SK-N-SH (cell line): Measurements from ENCODE around the gene C21orf91. TPM values are rescaled to one million over a fixed set of nuclear protein-coding genes. Genes with fewer than 3 reads are reported as not detected.

Experiments
- CTCF ChIA-PET: fragments of 300-600, 350-600 bp; formaldehyde crosslinking; extraction: SDS; loops from one replicate; lab custom pipeline; 2021; lab: Yijun Ruan, JAX
- POLR2A ChIA-PET: fragments of 350-600 bp; sonication (Branson Sonifier 250); formaldehyde crosslinking; extraction: SDS; loops from one replicate; lab custom pipeline; 2020; ENCODE audit warnings: antibody characterized with exemption, inconsistent platforms; lab: Yijun Ruan, JAX
- DNase-seq: peaks from one replicate; pipeline ENCODE4 v3.0.0; 2012
- H2AFZ ChIP-seq: fragments of 200-600 bp; sonication (generic); 2 replicates; pipeline ENCODE4 v1.8.1; 2016; ENCODE audit warnings: antibody characterized with exemption, mild to moderate bottlenecking, low read depth
- H3F3A ChIP-seq: fragments of 200-600 bp; sonication (generic); replicated peaks from 2 replicates; pipeline ENCODE3; 2016; ENCODE audit warnings: antibody characterized with exemption, mild to moderate bottlenecking; ENCODE audit not compliant: insufficient read depth
- H3K27ac ChIP-seq, 2 experiments: fragments of 200-500 bp in 1 of 2; fragments of 200-600 bp in 1 of 2; sonication (Bioruptor generic) in 1 of 2; sonication (generic), shearing (Covaris generic) in 1 of 2; 2 replicates each; pipeline versions ENCODE4 v1.5.1 to v1.6.1; 2014 to 2016; ENCODE audit warnings: low read depth in 2 of 2, inconsistent platforms in 1 of 2, low read length in 1 of 2, mild to moderate bottlenecking in 1 of 2, mixed read lengths in 1 of 2
- H3K27me3 ChIP-seq: fragments of 200-600 bp; sonication (generic), shearing (Covaris generic); 2 replicates; pipeline ENCODE4 v1.6.1; 2016; ENCODE audit warnings: mixed run types; ENCODE audit not compliant: insufficient read depth
- H3K36me3 ChIP-seq, 2 experiments: fragments of 200-500 bp in 1 of 2; fragments of 200-600 bp in 1 of 2; sonication (Bioruptor generic) in 1 of 2; sonication (generic) in 1 of 2; replicated peaks in 1 of 2; 2 replicates each; pipeline versions ENCODE3 to v1.5.1; 2014 to 2016; ENCODE audit warnings: low read length in 1 of 2, mild to moderate bottlenecking in 1 of 2; ENCODE audit not compliant: insufficient read depth in 2 of 2, control insufficient read depth in 1 of 2
- H3K4me1 ChIP-seq, 2 experiments: fragments of 200-500 bp in 1 of 2; fragments of 200-600 bp in 1 of 2; sonication (Bioruptor generic) in 1 of 2; sonication (generic), shearing (Covaris generic) in 1 of 2; 2 replicates each; pipeline versions ENCODE4 v1.5.1 to v1.6.1; 2014 to 2016; ENCODE audit warnings: low read depth in 1 of 2, low read length in 1 of 2, mixed run types in 1 of 2; ENCODE audit not compliant: insufficient read depth in 2 of 2, control insufficient read depth in 1 of 2
- H3K4me2 ChIP-seq: fragments of 200-600 bp; sonication (generic), shearing (Covaris generic); 2 replicates; pipeline ENCODE4 v1.6.1; 2017; ENCODE audit warnings: mixed run types
- H3K4me3 ChIP-seq, 2 experiments: fragments of 200-500 bp in 1 of 2; fragments of 200-600 bp in 1 of 2; sonication (Bioruptor generic) in 1 of 2; sonication (generic), shearing (Covaris generic) in 1 of 2; 2 replicates each; pipeline versions ENCODE4 v1.5.1 to v1.8.1; 2014 to 2016; ENCODE audit warnings: low read depth in 2 of 2, inconsistent platforms in 1 of 2, low read length in 1 of 2, mild to moderate bottlenecking in 1 of 2, mixed read lengths in 1 of 2, moderate library complexity in 1 of 2
- H3K79me2 ChIP-seq: fragments of 200-600 bp; sonication (generic); 2 replicates; pipeline ENCODE4 v1.8.1; 2017; ENCODE audit warnings: mild to moderate bottlenecking; ENCODE audit not compliant: insufficient read depth
- H3K9ac ChIP-seq: fragments of 200-600 bp; sonication (generic); 2 replicates; pipeline ENCODE4 v1.6.1; 2017; ENCODE audit warnings: mixed run types
- H3K9me2 ChIP-seq: fragments of 200-600 bp; sonication (generic); 2 replicates; pipeline ENCODE4 v1.6.1; 2017; ENCODE audit warnings: mixed run types
- H3K9me3 ChIP-seq: fragments of 200-600 bp; sonication (generic); 2 replicates; pipeline ENCODE4 v1.6.1; 2017; ENCODE audit warnings: mixed run types, mild to moderate bottlenecking, moderate library complexity
- H4K20me1 ChIP-seq: fragments of 200-600 bp; sonication (generic); 2 replicates; pipeline ENCODE4 v1.6.1; 2017; ENCODE audit warnings: mild to moderate bottlenecking, mixed run types; ENCODE audit not compliant: insufficient read depth
- EP300 ChIP-seq, 2 experiments: IDR thresholded peaks; 2 replicates each; pipeline versions ENCODE4 v1.4.0 to v1.6.1; 2012; ENCODE audit warnings: borderline replicate concordance in 1 of 2, low read depth in 1 of 2, low read length in 1 of 2
- GABPA ChIP-seq: IDR thresholded peaks from 2 replicates; pipeline ENCODE4 v1.4.0; 2012; ENCODE audit warnings: low read depth, mild to moderate bottlenecking
- JUND ChIP-seq: IDR thresholded peaks from 2 replicates; pipeline ENCODE4 v1.4.0; 2012
- POLR2AphosphoS5 ChIP-seq: IDR thresholded peaks from 2 replicates; pipeline ENCODE4 v1.6.1; 2012; ENCODE audit warnings: low read depth, low read length
- SIN3A ChIP-seq: IDR thresholded peaks from 2 replicates; pipeline ENCODE4 v1.6.1; 2012; ENCODE audit warnings: low read depth, mild to moderate bottlenecking, low read length, moderate library complexity, borderline replicate concordance
- TAF1 ChIP-seq: IDR thresholded peaks from 2 replicates; pipeline ENCODE4 v1.6.1; 2012; ENCODE audit warnings: low read depth, mild to moderate bottlenecking, low read length, moderate library complexity, borderline replicate concordance
- WGBS: methylation state at CpG from one replicate; pipeline ENCODE4 v1.1.6; 2017; ENCODE audit warnings: low lambda C conversion rate; 5-methylcytosine and 5-hydroxymethylcytosine counted together
- polyA plus RNA-seq, 3 experiments: library from polyadenylated mRNA; depleted of rRNA; stranded (reverse); fragments of >200 nt; gene quantifications; 2 replicates each; pipeline ENCODE4 v1.2.3, GENCODE V29; 2012
- TF ChIP-seq, protein P1 (sequence below): fragments of 200-600 bp; sonication (generic); IDR thresholded peaks from 2 replicates; pipeline ENCODE4 v1.6.1; 2017; ENCODE audit warnings: antibody characterized with exemption, mild to moderate bottlenecking, moderate library complexity
- TF ChIP-seq, protein P2 (sequence below): IDR thresholded peaks from 2 replicates; pipeline ENCODE4 v1.6.1; 2012; ENCODE audit warnings: mild to moderate bottlenecking, low read depth, low read length, moderate library complexity

The C21orf91 gene
- 2.2 TPM in 2 replicates for polyA plus RNA-seq (2012; rRNA removed)
- polyA plus RNA-seq (2012; cell fraction: cytosol; rRNA removed), result 2.7 and 3.1 TPM in 2 replicates
- 0.95 and 1.8 TPM in 2 replicates for polyA plus RNA-seq (2012; cell fraction: nucleus; rRNA removed)

DNA sequence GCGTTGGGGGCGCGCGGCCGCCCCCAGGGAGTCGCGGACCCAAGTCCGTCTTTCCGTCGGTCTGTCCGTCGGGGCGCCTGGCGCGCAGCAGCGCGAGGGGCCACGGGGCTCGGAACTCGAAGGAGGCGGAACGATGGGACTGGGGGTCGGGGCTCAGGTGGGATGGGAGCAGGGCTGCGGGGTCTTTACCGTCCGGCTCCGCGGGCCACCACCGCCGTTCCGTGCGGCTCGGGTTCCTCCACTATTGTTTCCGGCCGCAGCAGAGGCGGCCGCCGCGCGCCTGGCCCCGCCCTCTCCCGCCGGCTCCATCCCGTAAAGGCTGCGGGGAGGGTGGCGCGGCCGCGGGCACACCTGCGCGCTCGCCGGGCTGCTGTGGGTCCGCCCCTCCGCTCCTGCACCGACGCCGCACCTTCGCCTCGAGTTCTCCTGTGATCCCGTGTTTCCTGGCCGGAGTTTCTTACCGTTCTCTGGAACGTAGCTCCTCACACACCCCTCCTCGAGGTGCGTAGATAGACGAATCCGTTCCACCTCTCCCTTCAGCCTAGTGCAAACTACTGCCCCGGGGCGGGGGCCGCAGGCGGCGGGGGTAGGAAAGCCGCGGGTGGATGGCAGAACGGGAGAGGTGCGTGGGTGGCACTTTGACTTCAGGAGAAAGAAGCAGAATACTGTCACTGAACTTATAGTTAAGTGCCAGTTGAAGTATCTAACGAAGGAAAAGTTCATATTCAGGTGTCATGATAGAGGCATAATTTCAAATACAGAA, at the start of gene C21orf91:
Gene C21orf91, minus strand, starts transcription at position 243 of the 763 bp plus-strand sequence. CDS start 1,038 bp downstream, outside the sequence.
- POLR2A ChIA-PET, result interaction anchor here (2.0 kb wide), 1 partner anchor 36 kb away, joined by 6 read pairs; no protein-coding TSS in a partner anchor
- peaks cover 5 to 16% of the 10 kb centered on the region in 2 experiments for H3K36me3 ChIP-seq
- CTCF ChIA-PET, result interaction anchor here (1.2 to 1.6 kb wide), 3 partner anchors 9 to 105 kb away, joined by 3 to 9 read pairs (median 3); no protein-coding TSS in a partner anchor

More for the DNA sequence above, at the start of gene C21orf91:
- H3K4me1 ChIP-seq, result peaks cover 3 to 7% of the 10 kb centered on the region in 2 experiments; a peak in 2 of 4 replicates
- H3K27me3 ChIP-seq, result no peaks in the 10 kb centered on the region
- peak within 1 kb of the TSS; percentile 85 for H3K4me2 ChIP-seq
- no peaks in the 10 kb centered on the region for H3K9me2 ChIP-seq
- peaks cover 4% of the 10 kb centered on the region for H3F3A ChIP-seq
- H2AFZ ChIP-seq, result peak within 1 kb of the TSS; percentile 93
- no peaks in the 10 kb centered on the region; the same call in 1 of the 2 replicates for H3K79me2 ChIP-seq
- H3K9me3 ChIP-seq, result no peaks in the 10 kb centered on the region
- H3K27ac ChIP-seq, result peak within 1 kb of the TSS; percentile 63 to 88; a peak in 3 of 4 replicates
- WGBS, result under 1% methylated on average over 28 of the region's 78 CpGs
- H3K9ac ChIP-seq, result peak within 1 kb of the TSS; percentile 77
- TF ChIP-seq JUND (peak; percentile 46), EP300 (IDR thresholded peaks at IDR 0.05; ENCODE audit: borderline replicate concordance in 1 of 2, low read depth in 1 of 2, low read length in 1 of 2) (peak in 1 of 2 experiments; percentile 43; a peak in 1 of 4 replicates), POLR2AphosphoS5 (peak; percentile 88), TAF1 (peak; percentile 95), SIN3A (no peak), GABPA (peak; percentile 51)
- TF ChIP-seq, protein P1, sequence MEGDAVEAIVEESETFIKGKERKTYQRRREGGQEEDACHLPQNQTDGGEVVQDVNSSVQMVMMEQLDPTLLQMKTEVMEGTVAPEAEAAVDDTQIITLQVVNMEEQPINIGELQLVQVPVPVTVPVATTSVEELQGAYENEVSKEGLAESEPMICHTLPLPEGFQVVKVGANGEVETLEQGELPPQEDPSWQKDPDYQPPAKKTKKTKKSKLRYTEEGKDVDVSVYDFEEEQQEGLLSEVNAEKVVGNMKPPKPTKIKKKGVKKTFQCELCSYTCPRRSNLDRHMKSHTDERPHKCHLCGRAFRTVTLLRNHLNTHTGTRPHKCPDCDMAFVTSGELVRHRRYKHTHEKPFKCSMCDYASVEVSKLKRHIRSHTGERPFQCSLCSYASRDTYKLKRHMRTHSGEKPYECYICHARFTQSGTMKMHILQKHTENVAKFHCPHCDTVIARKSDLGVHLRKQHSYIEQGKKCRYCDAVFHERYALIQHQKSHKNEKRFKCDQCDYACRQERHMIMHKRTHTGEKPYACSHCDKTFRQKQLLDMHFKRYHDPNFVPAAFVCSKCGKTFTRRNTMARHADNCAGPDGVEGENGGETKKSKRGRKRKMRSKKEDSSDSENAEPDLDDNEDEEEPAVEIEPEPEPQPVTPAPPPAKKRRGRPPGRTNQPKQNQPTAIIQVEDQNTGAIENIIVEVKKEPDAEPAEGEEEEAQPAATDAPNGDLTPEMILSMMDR, result no peak
- TF ChIP-seq, protein P2, sequence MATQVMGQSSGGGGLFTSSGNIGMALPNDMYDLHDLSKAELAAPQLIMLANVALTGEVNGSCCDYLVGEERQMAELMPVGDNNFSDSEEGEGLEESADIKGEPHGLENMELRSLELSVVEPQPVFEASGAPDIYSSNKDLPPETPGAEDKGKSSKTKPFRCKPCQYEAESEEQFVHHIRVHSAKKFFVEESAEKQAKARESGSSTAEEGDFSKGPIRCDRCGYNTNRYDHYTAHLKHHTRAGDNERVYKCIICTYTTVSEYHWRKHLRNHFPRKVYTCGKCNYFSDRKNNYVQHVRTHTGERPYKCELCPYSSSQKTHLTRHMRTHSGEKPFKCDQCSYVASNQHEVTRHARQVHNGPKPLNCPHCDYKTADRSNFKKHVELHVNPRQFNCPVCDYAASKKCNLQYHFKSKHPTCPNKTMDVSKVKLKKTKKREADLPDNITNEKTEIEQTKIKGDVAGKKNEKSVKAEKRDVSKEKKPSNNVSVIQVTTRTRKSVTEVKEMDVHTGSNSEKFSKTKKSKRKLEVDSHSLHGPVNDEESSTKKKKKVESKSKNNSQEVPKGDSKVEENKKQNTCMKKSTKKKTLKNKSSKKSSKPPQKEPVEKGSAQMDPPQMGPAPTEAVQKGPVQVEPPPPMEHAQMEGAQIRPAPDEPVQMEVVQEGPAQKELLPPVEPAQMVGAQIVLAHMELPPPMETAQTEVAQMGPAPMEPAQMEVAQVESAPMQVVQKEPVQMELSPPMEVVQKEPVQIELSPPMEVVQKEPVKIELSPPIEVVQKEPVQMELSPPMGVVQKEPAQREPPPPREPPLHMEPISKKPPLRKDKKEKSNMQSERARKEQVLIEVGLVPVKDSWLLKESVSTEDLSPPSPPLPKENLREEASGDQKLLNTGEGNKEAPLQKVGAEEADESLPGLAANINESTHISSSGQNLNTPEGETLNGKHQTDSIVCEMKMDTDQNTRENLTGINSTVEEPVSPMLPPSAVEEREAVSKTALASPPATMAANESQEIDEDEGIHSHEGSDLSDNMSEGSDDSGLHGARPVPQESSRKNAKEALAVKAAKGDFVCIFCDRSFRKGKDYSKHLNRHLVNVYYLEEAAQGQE, result peak; percentile 36; the same call in 1 of the 2 replicates
- TF ChIP-seq, all 33 proteins: peak for 6
- no peaks in the 10 kb centered on the region for H4K20me1 ChIP-seq
- DNase-seq, result peak; percentile 90
- peak within 1 kb of the TSS; percentile 86 to 93 for H3K4me3 ChIP-seq
